ENCODE data around the gene ANKRD44.

DNA sequence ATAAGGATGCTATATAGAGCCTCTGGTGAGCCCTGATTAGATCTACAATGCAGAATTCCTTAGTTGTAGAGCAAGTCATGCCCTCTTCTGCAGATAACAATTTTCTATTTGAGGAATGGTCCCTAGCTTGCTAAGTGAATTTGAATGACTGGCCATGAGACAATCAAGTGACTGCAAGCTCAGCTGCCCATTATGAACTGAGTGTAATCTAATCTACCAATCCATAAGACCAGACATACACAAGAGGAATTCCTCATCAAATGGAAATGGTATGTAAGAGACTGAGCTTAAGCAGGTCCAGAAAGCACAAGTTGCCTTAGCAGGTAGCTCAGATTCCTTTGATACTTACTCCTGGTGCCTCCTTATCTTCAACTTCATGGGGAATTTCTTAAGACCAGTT, 4.8 kb upstream of the ANKRD44 start:
- TF ChIP-seq EZH2 (IDR thresholded peaks at IDR 0.05; ENCODE audit: insufficient read depth, poor library complexity, severe bottlenecking), result no peak
- no peak for TF ChIP-seq EZH2phosphoT487 (IDR thresholded peaks at IDR 0.05; ENCODE audit: insufficient read depth, low read depth)
